Stimulated activated CD8-positive, alpha-beta memory T cell treated with anti-CD3 and anti-CD28 coated beads, Interleukin-7, amount 100 ng/mL, for 48 hours (primary cell): ENCODE data around the gene KLHL33.
"Not testable (repeated sequence)": the region's sequence is repeated elsewhere in the genome, so short reads cannot be mapped to it uniquely, and the experiment has no call there.

Source experiments
- DNase-seq, 2 donors: peaks; one replicate each; pipeline ENCODE4 v3.0.0-alpha.2; 2020; ENCODE audit warnings: low read depth in 1 of 2; ENCODE audit errors: extremely low read depth in 1 of 2

The KLHL33 gene

DNA sequence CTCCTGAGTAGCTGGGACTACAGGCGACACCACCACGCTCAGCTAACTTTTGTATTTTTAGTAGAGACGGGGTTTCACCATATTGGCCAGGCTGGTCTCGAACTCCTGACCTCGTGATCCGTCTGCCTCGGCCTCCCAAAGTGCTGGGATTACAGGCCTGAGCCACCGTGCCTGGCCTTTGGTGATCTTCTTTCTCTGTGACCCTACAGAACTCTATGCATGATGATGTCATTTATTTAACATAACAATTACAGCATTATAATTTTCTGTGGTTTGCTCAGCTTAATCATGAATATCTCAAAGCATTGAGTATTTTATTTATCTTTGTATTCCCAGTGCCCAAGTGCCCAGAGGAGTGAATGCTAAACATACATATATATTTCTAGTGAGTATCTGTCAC, 16.9 kb upstream of the KLHL33 start:
- DNase-seq = not testable (repeated sequence)

- DNase-seq = no peak
Observed at GRCh38 chr14:20446889-20447288, 10.9 kb upstream of the KLHL33 start.

DNA sequence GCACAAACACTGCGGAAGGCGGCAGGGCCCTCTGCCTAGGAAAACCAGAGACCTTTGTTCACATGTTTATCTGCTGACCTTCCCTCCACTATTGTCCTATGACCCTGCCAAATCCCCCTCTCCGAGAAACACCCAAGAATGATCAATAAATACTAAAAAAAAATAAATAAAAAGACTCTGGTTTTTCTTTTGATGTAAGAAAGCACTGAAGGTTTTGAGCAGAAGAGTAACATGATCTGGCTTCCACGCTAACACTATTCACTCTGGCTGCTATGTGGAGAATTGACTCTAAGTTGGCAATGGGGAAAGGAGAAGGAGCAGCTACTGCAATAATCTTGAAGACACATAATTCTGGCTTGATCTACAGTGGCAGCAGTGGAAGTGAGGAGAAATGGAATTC, 7.7 kb upstream of the KLHL33 start:
- not testable (repeated sequence) for DNase-seq

GRCh38 chr14:20441461-20441860, 5.5 kb upstream of the KLHL33 start:
- no peak for DNase-seq

GRCh38 chr14:20440882-20441281, 4.9 kb upstream of the KLHL33 start:
- DNase-seq = peak in 1 of 2 donors; percentile 17

DNA sequence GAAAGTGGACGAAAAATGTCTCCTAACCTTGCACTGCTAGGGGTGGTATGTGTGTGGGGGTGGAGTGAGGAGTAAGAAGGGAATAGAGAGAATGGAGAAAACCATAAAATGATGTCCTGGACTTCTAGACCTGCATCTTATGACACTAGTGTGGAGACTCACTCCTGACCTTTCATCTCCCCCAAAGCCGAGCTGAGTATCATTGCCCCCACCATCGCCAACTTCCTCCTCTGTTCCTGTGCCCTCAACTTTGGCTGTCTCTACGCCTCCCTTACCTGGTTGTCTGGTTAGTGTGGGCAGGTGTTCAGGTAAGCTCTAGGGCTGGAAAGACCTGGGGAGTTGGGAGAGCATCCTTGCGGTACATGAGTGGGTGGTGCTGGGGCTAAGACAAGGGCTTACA, 4.5 kb upstream of the KLHL33 start:
- no peak for DNase-seq

DNA sequence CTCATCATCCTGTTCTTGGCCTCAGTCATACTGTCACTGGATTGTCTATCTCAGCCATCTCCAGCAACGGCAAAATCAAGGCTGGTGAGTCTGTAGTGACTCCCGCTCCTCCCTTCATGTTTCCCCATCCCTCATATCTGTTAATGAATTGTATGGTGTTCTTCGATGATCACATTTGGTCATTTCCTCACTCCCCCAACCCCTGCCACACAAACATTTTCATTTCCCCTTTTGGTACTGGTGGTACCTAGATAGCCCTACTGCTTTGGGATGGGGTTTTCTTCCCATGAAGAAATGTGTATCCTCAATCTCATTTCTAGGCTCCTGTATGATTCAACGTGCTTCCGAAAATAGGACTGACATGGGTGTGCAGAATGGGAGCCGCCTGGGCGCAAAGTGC, 2.7 kb upstream of the KLHL33 start:
- DNase-seq = no peak

DNA sequence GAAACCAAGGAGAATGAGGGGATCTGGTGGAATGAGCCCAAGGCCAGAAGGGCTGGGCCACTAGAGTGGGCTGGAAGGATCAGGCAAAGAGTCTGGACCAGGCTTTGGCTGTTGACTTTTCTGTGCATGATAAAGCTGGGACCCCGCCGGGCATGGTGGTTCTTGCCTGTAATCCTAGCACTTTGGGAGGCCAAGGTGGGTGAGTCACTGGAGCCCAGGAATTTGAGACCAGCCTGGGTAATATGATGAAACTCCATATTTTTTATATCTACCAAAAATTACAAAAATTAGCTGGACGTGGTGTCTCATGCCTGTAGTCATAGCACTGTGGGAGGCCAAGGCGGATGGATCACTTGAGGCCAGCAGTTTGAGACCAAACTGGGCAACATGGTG, 393 bp upstream of the KLHL33 start:
- no peak for DNase-seq

GRCh38 chr14:20434701-20435581, 1.0 kb downstream of the KLHL33 start:
- no peak for DNase-seq

DNA sequence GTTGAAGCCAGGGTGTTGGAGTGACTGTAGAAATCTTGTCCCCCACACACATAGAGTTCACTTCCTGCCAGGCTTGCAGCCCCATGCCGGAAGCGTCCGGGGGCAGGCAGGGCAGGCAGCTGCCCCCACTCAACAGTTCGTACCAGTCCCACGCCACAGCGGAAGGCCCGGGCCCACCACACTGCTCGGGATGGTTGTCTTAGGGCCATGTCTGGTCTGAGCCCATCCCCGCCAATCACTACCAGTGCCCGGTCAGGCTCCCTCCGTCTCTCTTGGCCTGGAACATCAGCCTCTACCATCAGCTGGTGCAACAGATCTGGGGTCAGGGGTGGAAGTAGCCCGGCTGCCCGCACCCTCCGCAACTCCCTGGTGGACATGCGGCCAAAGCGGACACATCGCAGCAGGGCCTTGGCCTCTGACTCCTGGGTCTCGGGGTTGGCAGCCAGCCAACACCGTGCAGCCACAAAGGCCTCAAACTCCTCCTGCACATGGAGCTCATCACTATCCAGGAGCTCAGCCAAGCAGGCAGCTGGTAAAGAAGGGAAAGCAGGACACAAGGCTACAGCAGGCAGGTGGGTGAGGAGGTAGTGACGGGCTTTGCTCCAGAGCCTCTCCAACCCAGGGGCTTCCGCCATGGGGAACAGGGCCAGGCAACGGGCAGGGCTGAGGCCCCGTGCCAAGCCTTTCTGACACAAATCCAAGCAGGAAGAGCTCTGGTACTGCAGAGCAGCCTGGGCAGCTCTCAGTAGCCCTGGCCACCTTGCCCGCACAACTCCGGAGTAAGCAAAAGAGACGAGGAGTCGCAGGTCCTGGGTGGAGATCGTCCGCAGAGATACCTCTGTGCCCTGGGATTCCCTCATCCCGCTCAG, 5.9 kb downstream of the KLHL33 start:
- no peak for DNase-seq

DNA sequence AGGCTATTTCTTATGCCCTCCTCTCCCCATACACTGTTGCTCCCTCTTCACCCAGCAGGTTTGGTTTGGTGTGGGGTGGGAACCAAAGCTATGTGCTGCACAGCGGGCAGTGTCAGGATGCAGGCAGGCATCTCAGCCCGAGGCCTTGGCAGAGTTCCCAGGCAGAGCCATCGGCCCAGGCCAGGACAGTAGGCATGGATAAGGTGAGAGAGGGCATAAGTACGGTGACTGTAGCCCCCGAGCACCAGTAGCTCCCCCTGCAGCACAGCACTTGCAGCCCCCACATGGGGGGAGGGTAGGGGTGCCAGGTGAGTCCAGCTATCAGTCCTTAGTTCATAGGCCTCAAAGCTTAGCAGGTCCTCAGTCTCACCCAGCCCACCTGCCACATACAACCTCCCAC, 7.2 kb downstream of the KLHL33 start:
- no peak for DNase-seq

DNA sequence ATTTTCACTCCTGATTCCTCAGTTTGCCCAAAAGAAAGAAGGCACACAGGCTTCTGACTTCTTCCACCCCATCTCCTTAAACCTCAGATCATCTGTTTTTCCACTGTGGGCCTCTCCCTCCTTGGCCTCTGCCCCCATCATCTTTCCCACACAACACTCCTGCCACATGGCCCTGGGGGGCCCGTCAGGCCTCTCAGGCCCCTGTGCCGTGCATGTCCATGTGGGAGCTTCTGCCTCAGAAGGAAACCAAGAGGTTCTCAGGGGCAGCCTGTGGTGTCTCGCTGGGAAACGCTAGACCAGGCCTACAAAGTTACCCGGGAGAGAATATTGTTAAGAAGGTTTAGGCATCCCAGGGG, 8.0 kb downstream of the KLHL33 start:
- DNase-seq = no peak

GRCh38 chr14:20427231-20428009, 8.5 kb downstream of the KLHL33 start:
- DNase-seq = no peak

GRCh38 chr14:20424851-20425250, 11.1 kb downstream of the KLHL33 start:
- DNase-seq = no peak

GRCh38 chr14:20422886-20423285, 13.1 kb downstream of the KLHL33 start:
- no peak for DNase-seq

- DNase-seq = no peak
Observed at GRCh38 chr14:20421267-20421666, 14.7 kb downstream of the KLHL33 start.

- no peak for DNase-seq
Observed at GRCh38 chr14:20419419-20419818, 16.5 kb downstream of the KLHL33 start.

DNA sequence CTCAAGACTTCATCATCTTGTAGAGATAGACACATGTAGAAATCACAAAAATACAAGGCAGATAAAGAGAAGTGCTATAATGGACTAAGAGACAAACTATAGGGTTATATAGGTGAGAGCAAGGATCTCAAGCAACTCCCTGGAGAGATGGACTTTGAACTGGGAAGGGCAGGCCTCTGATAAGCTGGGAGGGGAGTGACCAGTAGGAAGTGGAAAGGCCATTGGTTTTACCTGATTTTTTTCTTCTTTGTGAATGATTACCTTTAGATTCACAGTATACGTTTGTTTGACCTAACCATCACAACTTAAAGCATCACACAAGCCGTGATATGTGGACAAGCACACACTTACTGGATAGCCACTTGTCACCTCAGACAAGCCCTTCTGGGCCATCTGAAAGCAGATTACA, 17.5 kb downstream of the KLHL33 start:
- no peak for DNase-seq

- DNase-seq = no peak
Observed at GRCh38 chr14:20417250-20418186, 18.4 kb downstream of the KLHL33 start.

DNA sequence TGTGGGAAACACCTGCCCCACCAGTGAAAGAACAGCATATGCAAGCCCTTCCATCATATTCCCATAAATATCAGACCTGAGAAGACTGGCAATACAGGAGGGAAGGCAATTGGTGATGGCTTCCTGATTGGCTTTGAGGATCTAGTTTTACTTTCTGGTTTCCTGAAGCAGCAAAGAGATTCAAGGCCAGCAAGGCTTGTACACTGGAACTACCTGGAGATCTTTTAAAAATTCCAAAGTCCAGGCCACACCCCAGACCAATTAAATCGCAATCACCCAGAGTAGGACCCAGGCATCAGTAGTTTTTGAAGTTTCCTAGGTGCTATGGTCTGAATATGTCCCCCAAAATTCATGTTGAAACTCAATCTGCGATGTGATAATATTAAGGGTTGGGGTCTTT, 19.7 kb downstream of the KLHL33 start:
- no peak for DNase-seq
